SU-DHL-6 (cell line): ENCODE results near the gene CEP95.

Experiments
- EZH2phosphoT487 ChIP-seq: fragments of 200-600 bp; sonication (generic), shearing (Covaris generic); conservative IDR thresholded peaks from 2 replicates; pipeline ENCODE4 v1.6.1; 2018; ENCODE audit warnings: mild to moderate bottlenecking, antibody characterized with exemption, low read length, moderate library complexity, mixed read lengths
- TF ChIP-seq, protein P1 (sequence below): fragments of 200-600 bp; sonication (generic); IDR thresholded peaks from one replicate; pipeline ENCODE4 v1.5.1; 2017; ENCODE audit warnings: antibody characterized with exemption, mild to moderate bottlenecking, low read length, moderate library complexity; ENCODE audit not compliant: insufficient read depth, poor library complexity, severe bottlenecking

DNA sequence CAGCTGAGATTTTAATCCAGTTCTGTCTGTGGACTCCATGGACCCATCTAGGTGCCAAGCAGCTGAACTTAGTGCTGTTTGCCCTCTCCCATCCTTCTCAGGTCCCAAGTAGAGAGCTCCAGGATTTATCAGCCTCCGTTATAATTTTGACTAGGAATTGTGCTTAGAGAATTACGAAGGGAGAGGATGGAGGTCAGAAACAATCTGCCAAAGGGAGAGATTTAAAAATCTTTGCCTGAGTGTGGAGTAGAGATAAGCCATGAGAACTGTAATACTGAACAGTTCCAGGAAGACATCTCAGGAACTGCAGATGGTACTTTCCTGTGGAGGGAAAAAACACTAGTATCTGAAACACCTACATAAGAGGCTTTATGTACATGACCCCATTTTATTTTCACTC is 27.0 kb downstream of the CEP95 start:
- TF ChIP-seq, protein P1, sequence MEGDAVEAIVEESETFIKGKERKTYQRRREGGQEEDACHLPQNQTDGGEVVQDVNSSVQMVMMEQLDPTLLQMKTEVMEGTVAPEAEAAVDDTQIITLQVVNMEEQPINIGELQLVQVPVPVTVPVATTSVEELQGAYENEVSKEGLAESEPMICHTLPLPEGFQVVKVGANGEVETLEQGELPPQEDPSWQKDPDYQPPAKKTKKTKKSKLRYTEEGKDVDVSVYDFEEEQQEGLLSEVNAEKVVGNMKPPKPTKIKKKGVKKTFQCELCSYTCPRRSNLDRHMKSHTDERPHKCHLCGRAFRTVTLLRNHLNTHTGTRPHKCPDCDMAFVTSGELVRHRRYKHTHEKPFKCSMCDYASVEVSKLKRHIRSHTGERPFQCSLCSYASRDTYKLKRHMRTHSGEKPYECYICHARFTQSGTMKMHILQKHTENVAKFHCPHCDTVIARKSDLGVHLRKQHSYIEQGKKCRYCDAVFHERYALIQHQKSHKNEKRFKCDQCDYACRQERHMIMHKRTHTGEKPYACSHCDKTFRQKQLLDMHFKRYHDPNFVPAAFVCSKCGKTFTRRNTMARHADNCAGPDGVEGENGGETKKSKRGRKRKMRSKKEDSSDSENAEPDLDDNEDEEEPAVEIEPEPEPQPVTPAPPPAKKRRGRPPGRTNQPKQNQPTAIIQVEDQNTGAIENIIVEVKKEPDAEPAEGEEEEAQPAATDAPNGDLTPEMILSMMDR = no peak
- TF ChIP-seq EZH2phosphoT487 = no peak
